GM12878 (cell line): ENCODE results near the gene DCDC1. TPM values are rescaled to one million over a fixed set of nuclear protein-coding genes. Genes with fewer than 3 reads are reported as not detected.

Experiments used
- ATAC-seq: fragments of 200-7000 bp; cut with Tn5 transposase; 3 replicates; pipeline ENCODE4 v1.9.1; 2020; ENCODE audit warnings: mild to moderate bottlenecking, moderate library complexity
- BruUV-seq: library from RNA; stranded (reverse); fragments of 400-500 nt; replicated peaks from 2 replicates; lab custom pipeline; 2021; lab: Mats Ljungman, UMichigan
- CTCF ChIA-PET: fragments of 300-600 bp; sonication (Branson Sonifier 250); formaldehyde crosslinking; extraction: SDS; loops from one replicate; lab custom pipeline; 2021; ENCODE audit warnings: inconsistent platforms; lab: Yijun Ruan, JAX
- POLR2A ChIA-PET: fragments of 350-600 bp; formaldehyde crosslinking; extraction: SDS; loops from one replicate; lab custom pipeline; 2021; ENCODE audit warnings: inconsistent platforms; lab: Charles Lee
- RAD21 ChIA-PET: fragments of 300-600 bp; sonication (Branson Sonifier 250); formaldehyde crosslinking; loops from one replicate; lab custom pipeline; 2023; ENCODE audit warnings: antibody characterized with exemption; ENCODE audit not compliant: unreplicated experiment; lab: Charles Lee
- SMC1A ChIA-PET: fragments of 300-600 bp; sonication (Branson Sonifier 250); formaldehyde crosslinking; loops from one replicate; lab custom pipeline; 2023; ENCODE audit not compliant: unreplicated experiment, uncharacterized antibody; lab: Charles Lee
- DNase-seq: peaks from one replicate; pipeline ENCODE4 v3.0.0-alpha.2; 2011; ENCODE audit warnings: low read depth, low spot score
- FAIRE-seq: peaks from 3 replicates; lab custom pipeline; 2011; peaks lifted over from hg19 to GRCh38; lab: Jason Lieb, UNC
- H2AFZ ChIP-seq: 2 replicates; pipeline ENCODE4 v1.6.0; 2011; ENCODE audit warnings: low read depth, low read length, control low read depth; ENCODE audit not compliant: control insufficient read depth
- H3K27ac ChIP-seq: 2 replicates; pipeline ENCODE4 v1.5.1; 2011; ENCODE audit warnings: control low read depth; ENCODE audit not compliant: control insufficient read depth, insufficient read depth
- H3K27me3 ChIP-seq, 2 experiments: replicated peaks in 1 of 2; 2 replicates each; pipeline versions ENCODE4 v1.6.0 to v1.6.1; 2011; ENCODE audit warnings: low read length in 1 of 2; ENCODE audit not compliant: control insufficient read depth in 2 of 2, insufficient read depth in 2 of 2
- H3K36me3 ChIP-seq, 2 experiments: 2 replicates each; pipeline ENCODE4 v1.5.1; 2011; ENCODE audit warnings: low read length in 1 of 2; ENCODE audit not compliant: control insufficient read depth in 2 of 2, insufficient read depth in 2 of 2
- H3K4me1 ChIP-seq: 2 replicates; pipeline ENCODE4 v1.6.1; 2011; ENCODE audit warnings: mild to moderate bottlenecking, low read length, moderate library complexity, mixed read lengths; ENCODE audit not compliant: control insufficient read depth, insufficient read depth
- H3K4me2 ChIP-seq: 2 replicates; pipeline ENCODE4 v1.6.0; 2011; ENCODE audit warnings: control low read depth; ENCODE audit not compliant: control insufficient read depth, insufficient read depth
- H3K4me3 ChIP-seq: fragments of 200-600 bp; sonication (generic); 2 replicates; pipeline ENCODE4 v1.5.1; 2016
- H3K79me2 ChIP-seq: 2 replicates; pipeline ENCODE4 v1.6.0; 2011; ENCODE audit warnings: low read length; ENCODE audit not compliant: control insufficient read depth, insufficient read depth
- H3K9ac ChIP-seq: 2 replicates; pipeline ENCODE4 v1.8.0; 2011; ENCODE audit warnings: low read length, control low read depth, mixed read lengths; ENCODE audit not compliant: control insufficient read depth, insufficient read depth
- H3K9me3 ChIP-seq: replicated peaks from 3 replicates; pipeline ENCODE4 v1.5.1; 2011; ENCODE audit warnings: mild to moderate bottlenecking, low read length; ENCODE audit not compliant: control insufficient read depth, insufficient read depth
- H4K20me1 ChIP-seq: 2 replicates; pipeline ENCODE4 v1.6.0; 2011; ENCODE audit not compliant: control insufficient read depth, insufficient read depth
- CTCF ChIP-seq, 3 experiments: IDR thresholded peaks in 2 of 3; conservative IDR thresholded peaks in 1 of 3; 2 replicates each; pipeline ENCODE4 v1.5.1; 2011; ENCODE audit warnings: low read depth in 3 of 3, low read length in 3 of 3, mild to moderate bottlenecking in 3 of 3, control low read depth in 2 of 3, moderate library complexity in 2 of 3, inconsistent platforms in 1 of 3, mixed read lengths in 1 of 3; ENCODE audit not compliant: control insufficient read depth in 2 of 3, insufficient read depth in 1 of 3; ENCODE audit errors: extremely low read depth in 1 of 3
- FOS ChIP-seq: IDR thresholded peaks from 3 replicates; pipeline ENCODE4 v1.6.1; 2011; ENCODE audit warnings: borderline replicate concordance; ENCODE audit not compliant: insufficient read length; ENCODE audit errors: extremely low read depth
- IRF4 ChIP-seq: IDR thresholded peaks from 2 replicates; pipeline ENCODE4 v1.6.1; 2011; ENCODE audit warnings: low read depth, low read length
- MXI1 ChIP-seq: fragments of 150-350 bp; IDR thresholded peaks from 2 replicates; pipeline ENCODE4 v1.6.1; 2011; ENCODE audit warnings: low read depth, mild to moderate bottlenecking, inconsistent platforms, low read length, improper control_type of control experiment
- PAX8 ChIP-seq: fragments of 450-650 bp; IDR thresholded peaks from 2 replicates; pipeline ENCODE4 v1.6.1; 2017; ENCODE audit warnings: mild to moderate bottlenecking, moderate library complexity
- PKNOX1 ChIP-seq: fragments of 450-650 bp; IDR thresholded peaks from 2 replicates; pipeline ENCODE4 v1.6.1; 2016; ENCODE audit warnings: mild to moderate bottlenecking
- RAD21 ChIP-seq: IDR thresholded peaks from 2 replicates; pipeline ENCODE4 v1.6.1; 2011; ENCODE audit warnings: mild to moderate bottlenecking, low read depth, low read length, moderate library complexity; ENCODE audit not compliant: insufficient read depth
- RELB ChIP-seq: fragments of 450-650 bp; IDR thresholded peaks from 2 replicates; pipeline ENCODE4 v1.6.1; 2017; ENCODE audit warnings: low read depth, mild to moderate bottlenecking, moderate library complexity
- RFX5 ChIP-seq: IDR thresholded peaks from 2 replicates; pipeline ENCODE4 v1.6.1; 2011; ENCODE audit warnings: low read depth, low read length, improper control_type of control experiment
- SRF ChIP-seq, 2 experiments: IDR thresholded peaks; 2 replicates each; pipeline ENCODE4 v1.6.1; 2011; ENCODE audit warnings: low read depth in 2 of 2, low read length in 2 of 2, mild to moderate bottlenecking in 1 of 2, moderate library complexity in 1 of 2
- TCF12 ChIP-seq: IDR thresholded peaks from 2 replicates; pipeline ENCODE4 v1.6.1; 2011; ENCODE audit warnings: low read depth, mild to moderate bottlenecking, low read length
- ZNF622 ChIP-seq: fragments of 450-650 bp; IDR thresholded peaks from 2 replicates; pipeline ENCODE4 v1.6.1; 2017; ENCODE audit warnings: mild to moderate bottlenecking, inconsistent platforms
- WGBS: methylation state at CpG from one replicate; pipeline ENCODE4 v1.1.6; 2016; ENCODE audit warnings: low lambda C conversion rate; ENCODE audit not compliant: insufficient replicate concordance, insufficient coverage; ENCODE audit errors: missing lambda C conversion rate; 5-methylcytosine and 5-hydroxymethylcytosine counted together
- in situ Hi-C: fragments of 300-500 bp; cut with MboI; formaldehyde crosslinking; loops from 9 replicates; pipeline ENCODE4 v1.14.3; 2018; ENCODE audit warnings: mixed read lengths
- intact Hi-C: fragments of 100-400 bp; cut with micrococcal nuclease; formaldehyde crosslinking; loops from one replicate; pipeline ENCODE4 v1.14.2; 2022; ENCODE audit not compliant: unreplicated experiment
- polyA plus RNA-seq, 11 experiments: library from polyadenylated mRNA; depleted of rRNA in 4 of 11; unstranded in 6 of 11; stranded (reverse) in 5 of 11; fragments of >200 nt; fragmentation: Nextera tagmentation in 4 of 11; fragmentation: Illumina TruSeq in 1 of 11; extraction: Ambion mirVana in 4 of 11; extraction: Trizol in 1 of 11; gene quantifications; 1 replicate in 1 of 11; 2 replicates in 10 of 11; pipeline versions ENCODE4 v1.2.1 to v1.2.3, GENCODE V29; 2011 to 2016; ENCODE audit warnings: inconsistent platforms in 2 of 11, missing spikeins in 2 of 11, low read depth in 1 of 11
- total RNA-seq, 4 experiments: library from RNA; depleted of rRNA in 3 of 4; stranded (reverse); fragments of >200 nt in 3 of 4; fragmentation: Illumina TruSeq in 1 of 4; extraction: Trizol in 1 of 4; gene quantifications; 2 replicates each; pipeline versions ENCODE4 v1.2.1 to v1.2.3, GENCODE V29; 2013 to 2021
- TF ChIP-seq, protein P1 (sequence below): IDR thresholded peaks from 2 replicates; pipeline ENCODE4 v1.6.1; 2012; ENCODE audit warnings: low read depth, low read length, improper control_type of control experiment

Gene DCDC1
- total and polyA plus RNA-seq, 10 of the 15 experiments (the other 5 are each of a cell fraction or from before 2014, with no cell fraction given) = not detected

DNA sequence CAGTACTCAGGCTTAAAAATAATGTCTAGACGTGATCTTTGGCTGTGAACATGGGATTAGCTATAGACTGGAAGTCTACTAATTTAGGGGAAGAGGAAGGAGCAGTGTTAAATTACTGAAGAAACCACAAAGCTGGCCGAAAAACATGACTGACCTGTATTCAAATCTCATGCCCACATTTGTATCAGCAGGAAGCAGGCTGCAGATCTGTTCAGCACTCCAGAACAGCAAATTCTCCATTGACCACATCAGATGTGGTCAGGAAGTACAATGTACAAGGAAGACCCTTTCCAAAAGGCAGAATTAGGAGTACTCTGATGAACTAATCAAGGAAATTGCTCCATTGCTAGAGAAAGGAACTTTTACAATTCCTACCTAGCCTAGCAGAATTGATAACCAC, 31.7 kb downstream of the DCDC1 start:
- H3K36me3 ChIP-seq = no peaks in the 10 kb centered on the region
- no peaks in the 10 kb centered on the region for H3K27me3 ChIP-seq
- no peak overlapping the region for H3K4me2 ChIP-seq
- H3K79me2 ChIP-seq = no peaks in the 10 kb centered on the region
- ChIA-PET CTCF (interaction anchor here (1.1 to 2.2 kb wide), 3 partner anchors 9 to 838 kb away, joined by 3 to 9 read pairs (median 4); no protein-coding TSS in a partner anchor), RAD21 (no interaction called here), POLR2A (no interaction called here), SMC1A (no interaction called here)
- no peaks in the 10 kb centered on the region; the same call in 2 of the 3 replicates for H3K9me3 ChIP-seq
- BruUV-seq = no TSS peak
- ATAC-seq (no peak), FAIRE-seq (no peak), DNase-seq (no peak)
- WGBS = 0% methylated on average over 2 of the region's 2 CpGs
- no peak overlapping the region for H2AFZ ChIP-seq
- H3K4me1 ChIP-seq = no peaks in the 10 kb centered on the region
- no peak overlapping the region for H3K9ac ChIP-seq
- no peak for TF ChIP-seq PKNOX1
- no peak for TF ChIP-seq SRF (IDR thresholded peaks at IDR 0.05; ENCODE audit: low read depth in 2 of 2, low read length in 2 of 2)
- no peak for TF ChIP-seq PAX8
- no peak for TF ChIP-seq RELB
- no peak for TF ChIP-seq TCF12
- no peak for TF ChIP-seq IRF4
- no peak for TF ChIP-seq FOS
- no peak for TF ChIP-seq RAD21
- TF ChIP-seq RFX5 = no peak
- TF ChIP-seq CTCF (IDR thresholded peaks at IDR 0.05 in 2 of 3, conservative IDR thresholded peaks at IDR 0.05 in 1 of 3; ENCODE audit: control insufficient read depth in 2 of 3, extremely low read depth in 1 of 3, insufficient read depth in 1 of 3, low read depth in 3 of 3, low read length in 3 of 3) = no peak
- TF ChIP-seq ZNF622 = no peak
- no peak for TF ChIP-seq MXI1
- TF ChIP-seq, protein P1, sequence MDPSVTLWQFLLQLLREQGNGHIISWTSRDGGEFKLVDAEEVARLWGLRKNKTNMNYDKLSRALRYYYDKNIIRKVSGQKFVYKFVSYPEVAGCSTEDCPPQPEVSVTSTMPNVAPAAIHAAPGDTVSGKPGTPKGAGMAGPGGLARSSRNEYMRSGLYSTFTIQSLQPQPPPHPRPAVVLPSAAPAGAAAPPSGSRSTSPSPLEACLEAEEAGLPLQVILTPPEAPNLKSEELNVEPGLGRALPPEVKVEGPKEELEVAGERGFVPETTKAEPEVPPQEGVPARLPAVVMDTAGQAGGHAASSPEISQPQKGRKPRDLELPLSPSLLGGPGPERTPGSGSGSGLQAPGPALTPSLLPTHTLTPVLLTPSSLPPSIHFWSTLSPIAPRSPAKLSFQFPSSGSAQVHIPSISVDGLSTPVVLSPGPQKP = no peak
- no peak overlapping the region for H3K27ac ChIP-seq
- no peak overlapping the region for H3K4me3 ChIP-seq
- no peaks in the 10 kb centered on the region for H4K20me1 ChIP-seq
- intact Hi-C loops (no loop called here), in situ Hi-C loops (no loop called here)
